ENCODE results near the gene EIF2S3B.

- TF ChIP-seq CTCF (conservative IDR thresholded peaks at IDR 0.05; ENCODE audit: low read depth, low read length) = no peak
- TF ChIP-seq POLR2A (IDR thresholded peaks at IDR 0.05; ENCODE audit: low read depth, low read length) = no peak
- no peak for TF ChIP-seq RCOR1 (IDR thresholded peaks at IDR 0.05; ENCODE audit: insufficient replicate concordance, low read length)
- no peak for TF ChIP-seq MAZ (IDR thresholded peaks at IDR 0.05; ENCODE audit: borderline replicate concordance, low read depth, low read length)
- no peak for TF ChIP-seq MXI1 (IDR thresholded peaks at IDR 0.05; ENCODE audit: borderline replicate concordance, low read depth, low read length)
- TF ChIP-seq SMC3 (IDR thresholded peaks at IDR 0.05; ENCODE audit: low read depth, low read length) = no peak
- TF ChIP-seq ELK1 (IDR thresholded peaks at IDR 0.05; ENCODE audit: borderline replicate concordance, low read depth, low read length) = no peak
- TF ChIP-seq MAFK (IDR thresholded peaks at IDR 0.05; ENCODE audit: low read depth, low read length) = no peak
- TF ChIP-seq USF2 (IDR thresholded peaks at IDR 0.05; ENCODE audit: low read depth, low read length) = no peak
- TF ChIP-seq FOS (IDR thresholded peaks at IDR 0.05; ENCODE audit: low read depth, low read length) = no peak
- TF ChIP-seq CEBPB (IDR thresholded peaks at IDR 0.05; ENCODE audit: low read depth, low read length) = no peak
- TF ChIP-seq RAD21 (IDR thresholded peaks at IDR 0.05; ENCODE audit: low read length) = no peak
Observed at GRCh38 chr12:10466311-10466710, 39.4 kb upstream of the EIF2S3B start.
